ENCODE results near the gene ADORA2A.

ADORA2A gene

GRCh38 chr22:24404561-24405275 lies 22.7 kb upstream of the ADORA2A start:
- DNase-seq: no peak

- no peak for DNase-seq
Observed at GRCh38 chr22:24405631-24406321, 21.6 kb upstream of the ADORA2A start.

GRCh38 chr22:24406322-24407277 lies 20.8 kb upstream of the ADORA2A start:
- DNase-seq: no peak

- DNase-seq: no peak
Observed at GRCh38 chr22:24407278-24407665, 20.1 kb upstream of the ADORA2A start.

- DNase-seq: no peak
Observed at GRCh38 chr22:24407884-24408283, 19.5 kb upstream of the ADORA2A start.

GRCh38 chr22:24408630-24409029 lies 18.8 kb upstream of the ADORA2A start:
- DNase-seq: no peak

GRCh38 chr22:24409707-24410106 lies 17.7 kb upstream of the ADORA2A start:
- DNase-seq: no peak

- DNase-seq: no peak
Observed at GRCh38 chr22:24410110-24410856, 17.1 kb upstream of the ADORA2A start.

- no peak for DNase-seq
Observed at GRCh38 chr22:24411256-24412004, 16.0 kb upstream of the ADORA2A start.

GRCh38 chr22:24412274-24412673 lies 15.1 kb upstream of the ADORA2A start:
- DNase-seq: no peak

- DNase-seq: no peak
Observed at GRCh38 chr22:24413271-24413670, 14.1 kb upstream of the ADORA2A start.

- DNase-seq: no peak
Observed at GRCh38 chr22:24413736-24414385, 13.5 kb upstream of the ADORA2A start.

GRCh38 chr22:24414523-24414922 lies 12.9 kb upstream of the ADORA2A start:
- no peak for DNase-seq

- no peak for DNase-seq
Observed at GRCh38 chr22:24414984-24415945, 12.1 kb upstream of the ADORA2A start.

- DNase-seq: peak; percentile 50
Observed at GRCh38 chr22:24416095-24416494, 11.3 kb upstream of the ADORA2A start.

GRCh38 chr22:24416611-24417010 lies 10.8 kb upstream of the ADORA2A start:
- no peak for DNase-seq

GRCh38 chr22:24417200-24417599 lies 10.2 kb upstream of the ADORA2A start:
- DNase-seq: no peak

GRCh38 chr22:24417901-24418641 lies 9.3 kb upstream of the ADORA2A start:
- DNase-seq: no peak

GRCh38 chr22:24418786-24419474 lies 8.5 kb upstream of the ADORA2A start:
- DNase-seq: no peak
